Mesothelial cell of epicardium (in vitro differentiated cells): ENCODE results near the gene MELK. TPM values are rescaled to one million over a fixed set of nuclear protein-coding genes. Genes with fewer than 3 reads are reported as not detected.

Experiments
- DNase-seq, 2 experiments: peaks; one replicate each; pipeline ENCODE4 v3.0.0; 2021; ENCODE audit warnings: low spot score in 2 of 2; ENCODE audit not compliant: unreplicated experiment in 2 of 2
- H3K27ac Mint-ChIP-seq: 2 replicates; pipeline ENCODE4 v1.8.0; 2021; ENCODE audit warnings: mixed read lengths
- H3K27me3 Mint-ChIP-seq: 2 replicates; pipeline ENCODE4 v1.8.0; 2021; ENCODE audit warnings: low read depth, mixed read lengths
- H3K36me3 Mint-ChIP-seq: 2 replicates; pipeline ENCODE4 v1.8.0; 2021; ENCODE audit warnings: mixed read lengths
- H3K4me1 Mint-ChIP-seq: 2 replicates; pipeline ENCODE4 v1.8.0; 2021; ENCODE audit warnings: mixed read lengths
- H3K4me3 Mint-ChIP-seq: 2 replicates; pipeline ENCODE4 v1.8.0; 2021; ENCODE audit warnings: mild to moderate bottlenecking, moderate library complexity, mixed read lengths
- H3K9me3 Mint-ChIP-seq: 2 replicates; pipeline ENCODE4 v1.8.0; 2021; ENCODE audit warnings: mixed read lengths
- CTCF ChIP-seq: fragments of 200-600 bp; sonication (generic); IDR thresholded peaks from one replicate; pipeline ENCODE4 v1.5.0; 2021; ENCODE audit warnings: antibody characterized with exemption; ENCODE audit not compliant: unreplicated experiment
- total RNA-seq: library from RNA; stranded (reverse); gene quantifications from 3 replicates; pipeline ENCODE4 v1.2.1, GENCODE V29; 2021

Gene MELK
- total RNA-seq, 1 donor from 2014 or later: 15.4 TPM

GRCh38 chr9:36637491-36638270, 65.0 kb downstream of the MELK start:
- H3K4me3 Mint-ChIP-seq: no peak overlapping the region
- H3K27me3 Mint-ChIP-seq: no peaks in the 10 kb centered on the region
- TF ChIP-seq CTCF: no peak
- H3K27ac Mint-ChIP-seq: no peak overlapping the region
- no peaks in the 10 kb centered on the region for H3K9me3 Mint-ChIP-seq
- H3K36me3 Mint-ChIP-seq: peaks cover 5% of the 10 kb centered on the region
- H3K4me1 Mint-ChIP-seq: no peaks in the 10 kb centered on the region
- no peak for DNase-seq

DNA sequence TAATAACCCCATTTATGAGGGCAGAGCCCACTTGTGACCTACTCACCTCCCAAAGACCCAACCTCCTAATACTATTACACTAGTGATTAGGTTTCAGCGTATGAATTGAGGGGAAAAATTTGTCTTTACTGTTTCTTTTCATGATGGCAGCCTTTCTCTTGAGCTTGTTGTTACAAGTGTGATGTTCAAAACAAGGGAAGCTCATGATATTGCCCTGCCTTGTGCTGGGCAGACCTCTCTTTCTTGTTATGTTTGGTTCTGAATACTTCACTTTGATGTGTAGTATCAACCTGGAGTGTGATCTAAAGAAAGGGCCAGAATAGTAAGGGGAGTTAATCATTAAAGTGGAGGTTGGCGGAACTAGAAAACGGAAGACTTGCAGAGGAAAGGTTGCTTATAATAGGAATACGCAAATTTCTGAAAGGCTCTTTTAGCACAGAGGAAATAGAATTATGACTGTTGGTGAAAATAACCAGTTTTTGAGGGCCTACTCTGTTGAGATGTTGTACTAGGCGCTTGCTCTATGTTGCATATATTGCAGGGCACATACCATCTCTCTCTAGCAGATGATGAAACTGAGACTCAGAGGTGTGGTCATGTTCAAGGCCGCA, 68.2 kb downstream of the MELK start:
- Mint-ChIP-seq H3K4me1 (no peaks in the 10 kb centered on the region), H3K36me3 (peaks cover 5% of the 10 kb centered on the region), H3K27ac (no peak overlapping the region), H3K9me3 (no peaks in the 10 kb centered on the region), H3K27me3 (no peaks in the 10 kb centered on the region), H3K4me3 (no peak overlapping the region)
- DNase-seq: no peak
- TF ChIP-seq CTCF: no peak

GRCh38 chr9:36642817-36643216, 70.1 kb downstream of the MELK start:
- Mint-ChIP-seq H3K9me3 (no peaks in the 10 kb centered on the region), H3K4me1 (no peaks in the 10 kb centered on the region), H3K27ac (no peak overlapping the region), H3K27me3 (no peaks in the 10 kb centered on the region), H3K36me3 (peaks cover 5% of the 10 kb centered on the region), H3K4me3 (no peak overlapping the region)
- DNase-seq: no peak
- TF ChIP-seq CTCF: no peak

DNA sequence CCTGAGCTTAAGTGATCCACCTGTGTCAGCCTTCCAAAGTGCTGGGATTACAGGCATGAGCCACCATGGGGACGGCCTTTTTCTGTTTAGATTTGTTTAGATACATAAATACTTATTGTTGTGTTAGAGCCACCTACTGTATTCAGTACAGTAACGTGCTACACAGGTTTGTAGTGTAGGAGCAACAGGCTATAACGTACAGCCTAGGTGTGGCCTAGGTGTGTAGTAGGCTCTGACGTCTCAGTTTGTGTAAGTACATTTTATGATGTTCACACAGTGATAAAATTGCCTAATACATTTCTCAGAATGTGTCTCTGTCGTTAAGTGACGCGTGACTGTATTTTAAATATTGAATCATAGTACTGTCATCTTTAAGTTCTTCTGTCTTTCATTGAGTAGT, 84.1 kb downstream of the MELK start:
- Mint-ChIP-seq H3K36me3 (peaks cover 25% of the 10 kb centered on the region), H3K27me3 (no peaks in the 10 kb centered on the region), H3K4me3 (no peak overlapping the region)

DNA sequence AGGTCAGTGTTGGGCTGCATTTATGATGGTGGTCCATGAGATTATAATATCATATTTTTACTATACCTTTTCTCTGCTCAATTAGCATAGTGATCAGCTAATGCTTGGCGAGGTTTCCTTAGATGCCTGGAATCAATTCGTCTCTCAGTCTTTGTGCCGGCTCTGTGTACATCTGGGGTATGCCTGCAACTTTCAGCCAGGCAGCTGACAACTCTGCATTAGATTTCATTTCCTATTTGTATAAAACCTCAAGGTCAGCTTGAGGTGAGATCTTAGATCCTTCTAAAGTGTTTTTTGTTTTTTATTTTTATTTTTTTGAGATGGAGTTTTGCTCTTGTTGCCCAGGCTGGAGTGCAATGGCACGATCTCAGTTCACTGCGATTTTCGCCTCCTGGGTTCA, 86.8 kb downstream of the MELK start:
- no peak overlapping the region for H3K27ac Mint-ChIP-seq
- peaks cover 4% of the 10 kb centered on the region for H3K4me1 Mint-ChIP-seq
- no peak overlapping the region for H3K4me3 Mint-ChIP-seq
- H3K36me3 Mint-ChIP-seq: peaks cover 26% of the 10 kb centered on the region
- H3K9me3 Mint-ChIP-seq: peaks cover 8% of the 10 kb centered on the region
- DNase-seq: no peak
- TF ChIP-seq CTCF: no peak
- H3K27me3 Mint-ChIP-seq: no peaks in the 10 kb centered on the region

More for the DNA sequence above, 84.1 kb downstream of the MELK start:
- Mint-ChIP-seq H3K9me3 (peaks cover 3% of the 10 kb centered on the region), H3K4me1 (no peaks in the 10 kb centered on the region), H3K27ac (no peak overlapping the region)
- no peak for TF ChIP-seq CTCF
- no peak for DNase-seq
